ENCODE measurements around the gene CLIC1.

The CLIC1 gene

GRCh38 chr6:31701666-31702404, 34.5 kb downstream of the CLIC1 start:
- no peak for DNase-seq (ENCODE audit: low read depth in 2 of 2)

GRCh38 chr6:31700740-31701401, 35.5 kb downstream of the CLIC1 start:
- DNase-seq (ENCODE audit: low read depth in 2 of 2): no peak

GRCh38 chr6:31697555-31697954, 38.8 kb downstream of the CLIC1 start:
- no peak for DNase-seq (ENCODE audit: low read depth in 2 of 2)

DNA sequence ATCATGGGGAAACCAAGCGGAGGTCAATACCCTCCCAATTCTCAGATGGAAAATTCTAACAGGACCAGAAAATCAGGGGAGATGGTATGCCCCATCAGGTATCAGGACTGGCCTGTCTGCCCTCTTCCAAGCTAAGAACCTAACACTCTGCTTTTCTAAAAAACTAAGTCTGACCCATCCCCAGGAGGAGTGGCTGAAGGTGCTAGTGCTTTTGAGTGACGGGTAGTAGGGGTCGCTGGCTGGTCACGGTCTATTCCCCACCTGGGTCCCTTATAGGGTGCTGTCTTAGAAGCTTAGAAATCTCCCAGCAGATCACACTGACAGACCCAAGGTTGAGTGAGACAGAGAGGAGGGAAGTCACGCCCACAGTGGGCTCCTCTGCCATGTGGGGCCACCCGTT, 42.8 kb downstream of the CLIC1 start:
- no peak for DNase-seq (ENCODE audit: low read depth in 2 of 2)

DNA sequence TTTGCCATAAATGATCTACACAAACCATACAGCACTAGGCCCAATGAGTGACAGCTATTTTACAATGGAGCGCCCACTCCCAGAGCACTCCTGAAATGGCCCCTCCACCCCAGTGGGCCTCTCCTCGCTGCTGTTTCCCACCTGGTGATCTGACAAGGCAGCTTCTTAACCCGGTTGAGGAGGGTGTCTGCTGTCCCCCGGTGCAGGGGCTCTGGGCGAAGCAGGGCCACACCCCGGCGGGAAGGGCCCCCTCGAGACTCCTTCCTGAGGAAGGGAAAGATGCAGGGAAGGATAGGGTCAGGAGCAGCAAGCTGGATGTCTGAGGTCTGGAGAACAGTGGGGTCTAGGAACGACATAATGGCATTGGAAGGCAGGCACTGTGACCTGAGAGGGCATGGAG, 43.4 kb downstream of the CLIC1 start:
- DNase-seq (ENCODE audit: low read depth in 2 of 2): no peak

DNA sequence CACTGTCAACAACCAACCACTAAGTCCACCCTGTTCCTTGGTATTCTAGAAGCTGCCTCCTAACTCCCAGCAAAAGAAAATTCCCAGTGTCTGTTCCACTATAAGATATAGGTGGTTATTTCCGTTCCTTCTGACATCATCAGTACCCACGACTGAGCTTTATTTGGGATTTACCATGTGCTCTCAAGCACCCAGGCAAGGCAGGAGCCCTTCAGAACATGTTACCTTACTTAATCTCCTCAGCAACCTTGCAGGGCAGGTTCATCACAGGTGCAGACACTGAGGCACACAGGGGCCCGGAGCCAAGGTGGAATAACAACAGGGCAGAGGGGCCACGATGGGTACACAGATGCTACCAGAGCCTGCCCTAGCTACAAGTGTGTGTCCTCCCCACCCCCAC, 44.0 kb downstream of the CLIC1 start:
- no peak for DNase-seq (ENCODE audit: low read depth in 2 of 2)

DNA sequence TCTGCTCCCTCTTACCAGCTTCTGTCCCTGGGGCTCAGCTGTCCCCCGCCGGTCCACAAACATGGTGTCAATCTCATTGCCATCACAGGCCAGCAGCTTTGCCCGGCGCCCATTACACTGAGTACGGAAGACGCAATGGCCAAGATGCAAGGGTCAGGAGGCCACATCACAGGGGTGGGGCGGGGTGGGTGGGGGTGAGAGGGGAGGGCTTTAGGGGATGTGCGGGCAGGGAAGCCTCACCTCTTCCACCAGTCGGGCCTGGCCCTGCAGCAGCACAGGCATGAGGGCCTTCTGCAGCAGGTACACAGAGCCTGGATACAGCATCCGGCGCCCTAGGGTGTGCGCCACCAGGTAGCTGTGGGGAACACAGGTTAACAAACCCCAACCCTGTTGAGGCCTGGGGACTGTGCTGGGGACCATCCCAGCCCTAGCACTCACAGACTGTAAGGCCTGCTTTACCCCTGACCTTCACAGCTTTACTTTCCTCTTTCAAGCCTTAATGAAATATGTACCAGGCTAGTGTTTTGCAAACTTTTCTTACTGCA, 44.7 kb downstream of the CLIC1 start:
- DNase-seq (ENCODE audit: low read depth in 2 of 2): no peak

DNA sequence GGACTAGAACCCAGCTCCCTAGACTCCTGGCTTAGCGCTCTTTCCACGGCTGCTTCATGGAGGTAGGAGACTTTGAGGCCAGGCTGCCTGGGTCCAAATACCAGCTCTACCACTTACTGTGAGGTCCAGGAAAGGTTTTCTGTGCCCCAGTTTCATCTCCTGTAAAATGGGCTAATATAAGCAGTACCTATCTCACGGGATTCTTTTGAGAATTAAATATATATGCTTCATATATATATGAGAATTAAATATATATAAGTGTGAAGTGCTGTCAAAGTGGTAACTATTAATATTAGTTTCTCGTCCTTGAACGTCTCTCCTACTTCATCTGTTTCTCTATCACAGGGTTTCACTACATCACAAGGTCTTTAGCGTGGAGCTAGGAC, 45.3 kb downstream of the CLIC1 start:
- DNase-seq (ENCODE audit: low read depth in 2 of 2): no peak

DNA sequence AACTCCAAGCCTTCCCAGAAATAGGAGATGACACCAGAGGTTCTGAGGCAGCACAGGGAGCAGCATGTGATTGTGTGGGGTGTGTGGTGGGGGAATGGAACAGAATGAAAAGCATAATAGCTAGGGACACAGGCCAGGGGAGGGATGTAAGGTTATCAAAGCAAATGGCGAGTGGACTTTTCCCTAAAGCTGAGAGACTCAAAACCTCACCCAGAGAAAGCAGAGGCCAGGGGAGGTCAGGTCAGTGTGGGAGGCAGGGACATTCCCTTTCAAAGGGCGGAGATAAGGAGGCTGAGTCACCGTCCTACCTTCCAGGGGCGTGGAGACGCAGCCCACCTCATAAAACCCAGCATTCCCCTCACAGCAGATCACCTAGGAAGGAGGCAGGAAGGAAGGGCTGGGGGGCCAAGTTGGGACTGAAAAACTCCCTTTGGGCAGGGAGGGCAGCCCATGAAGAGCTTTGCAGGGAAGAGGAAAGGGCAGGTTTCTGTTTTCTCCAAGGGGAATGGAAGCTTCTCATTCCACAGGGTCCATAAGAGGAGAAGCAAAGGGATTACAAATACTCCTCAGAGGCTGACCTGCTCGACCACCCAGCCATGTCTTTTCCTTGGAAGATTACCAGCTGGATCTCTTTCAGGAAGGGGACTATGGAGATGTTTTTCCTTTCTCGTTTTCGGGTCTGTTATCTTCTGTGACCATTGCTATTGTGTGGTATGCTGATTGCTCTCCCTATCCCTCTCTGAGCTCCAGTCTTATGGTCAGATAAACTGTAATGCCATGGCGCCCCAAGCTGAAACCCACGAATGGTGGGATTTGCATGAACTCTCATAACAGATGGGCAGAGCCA, 45.9 kb downstream of the CLIC1 start:
- DNase-seq (ENCODE audit: low read depth in 2 of 2): no peak

GRCh38 chr6:31689249-31690110, 46.9 kb downstream of the CLIC1 start:
- no peak for DNase-seq (ENCODE audit: low read depth in 2 of 2)

GRCh38 chr6:31687860-31688693, 48.3 kb downstream of the CLIC1 start:
- DNase-seq (ENCODE audit: low read depth in 2 of 2): no peak

DNA sequence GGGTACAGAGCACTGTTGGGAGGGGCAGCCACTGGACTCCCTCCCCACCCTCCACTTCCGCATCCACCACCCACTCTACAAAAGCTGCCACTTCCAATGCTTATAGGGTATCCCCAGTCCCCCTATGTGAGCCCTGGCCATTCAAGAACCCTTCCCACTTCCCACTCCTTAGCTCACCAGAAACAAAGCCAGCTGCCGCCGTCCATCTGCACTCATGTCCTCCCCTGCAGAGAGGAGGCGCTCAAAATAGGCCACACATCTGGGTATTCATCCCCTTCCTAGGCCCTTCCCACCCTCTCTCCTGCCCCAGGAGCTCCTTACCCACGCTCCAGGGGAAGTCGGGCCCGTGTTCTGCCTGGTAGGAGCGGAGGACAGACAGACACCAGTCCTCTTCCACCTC, 49.0 kb downstream of the CLIC1 start:
- DNase-seq (ENCODE audit: low read depth in 2 of 2): no peak

- DNase-seq (ENCODE audit: low read depth in 2 of 2): no peak
Observed at GRCh38 chr6:31686483-31686882, 49.8 kb downstream of the CLIC1 start.

DNA sequence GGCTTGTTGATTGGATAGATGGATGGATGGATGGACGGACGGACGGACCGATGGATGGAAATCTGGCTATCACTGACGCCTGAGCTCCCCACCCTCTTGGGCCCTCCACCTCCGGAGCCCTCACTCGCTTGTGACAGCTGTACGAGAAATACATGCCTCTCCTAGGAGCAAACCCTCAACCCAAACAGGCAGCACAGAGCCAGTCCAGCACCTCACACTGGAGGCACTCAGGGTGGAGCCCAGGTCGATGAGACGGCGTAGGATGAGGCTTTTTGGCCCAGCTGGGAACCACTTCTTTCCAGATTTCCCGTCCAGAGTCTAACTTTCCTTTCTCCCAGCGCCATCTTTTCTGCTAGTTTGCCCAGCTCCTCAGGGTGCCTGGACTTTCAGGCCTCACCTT, 52.7 kb downstream of the CLIC1 start:
- no peak for DNase-seq (ENCODE audit: low read depth in 2 of 2)

GRCh38 chr6:31681135-31681671, 55.1 kb downstream of the CLIC1 start:
- no peak for DNase-seq (ENCODE audit: low read depth in 2 of 2)

All from fibroblast of skin of left biceps (primary cell).